HG03378 (cell line): ENCODE data around the gene LIN52.

ENCODE experiments used
- ATAC-seq: cut with Tn5 transposase; IDR thresholded peaks from one replicate; pipeline ENCODE4 v1.9.1; 2021; ENCODE audit warnings: mild to moderate bottlenecking, moderate library complexity; ENCODE audit not compliant: unreplicated experiment

The LIN52 gene

GRCh38 chr14:74179856-74180255 lies 95.1 kb downstream of the LIN52 start:
- ATAC-seq, result no peak

GRCh38 chr14:74190927-74191575 lies 106.3 kb downstream of the LIN52 start:
- ATAC-seq, result no peak

GRCh38 chr14:74194506-74195274 lies 109.9 kb downstream of the LIN52 start:
- no peak for ATAC-seq

GRCh38 chr14:74195623-74196022 lies 110.9 kb downstream of the LIN52 start:
- ATAC-seq, result no peak

- no peak for ATAC-seq
Observed at GRCh38 chr14:74198441-74199234, 113.9 kb downstream of the LIN52 start.

- no peak for ATAC-seq
Observed at GRCh38 chr14:74202113-74202512, 117.4 kb downstream of the LIN52 start.

- no peak for ATAC-seq
Observed at GRCh38 chr14:74203639-74204038, 118.9 kb downstream of the LIN52 start.

- no peak for ATAC-seq
Observed at GRCh38 chr14:74204491-74204890, 119.7 kb downstream of the LIN52 start.

GRCh38 chr14:74205882-74206281 lies 121.1 kb downstream of the LIN52 start:
- ATAC-seq, result no peak

- ATAC-seq, result no peak
Observed at GRCh38 chr14:74207943-74208342, 123.2 kb downstream of the LIN52 start.

GRCh38 chr14:74208642-74209041 lies 123.9 kb downstream of the LIN52 start:
- no peak for ATAC-seq

- ATAC-seq, result no peak
Observed at GRCh38 chr14:74211945-74212580, 127.3 kb downstream of the LIN52 start.

GRCh38 chr14:74213907-74214803 lies 129.4 kb downstream of the LIN52 start:
- ATAC-seq, result no peak

GRCh38 chr14:74216671-74217070 lies 131.9 kb downstream of the LIN52 start:
- no peak for ATAC-seq

- no peak for ATAC-seq
Observed at GRCh38 chr14:74217672-74218448, 133.1 kb downstream of the LIN52 start.

- ATAC-seq, result no peak
Observed at GRCh38 chr14:74218462-74218861, 133.7 kb downstream of the LIN52 start.

- ATAC-seq, result no peak
Observed at GRCh38 chr14:74219277-74220205, 134.8 kb downstream of the LIN52 start.

GRCh38 chr14:74220991-74221390 lies 136.2 kb downstream of the LIN52 start:
- ATAC-seq, result no peak
